Mesenchymal stem cell (in vitro differentiated cells and primary cell): ENCODE measurements around the gene RAD51B.
A peak's percentile ranks its signal among the peaks of the same experiment; 100 is the strongest.

ENCODE experiments used
- DNase-seq: peaks from one replicate; pipeline ENCODE4 v3.0.0-alpha.2; 2013
- H2AFZ ChIP-seq: one replicate; pipeline ENCODE4 v1.6.1; 2013; ENCODE audit warnings: low read depth, mild to moderate bottlenecking, control low read depth, inconsistent platforms, low read length, moderate library complexity
- H2AK5ac ChIP-seq: 2 replicates; pipeline ENCODE4 v1.6.1; 2013; ENCODE audit warnings: low read length, moderate library complexity, mild to moderate bottlenecking, inconsistent platforms; ENCODE audit not compliant: severe bottlenecking
- H2BK120ac ChIP-seq: one replicate; pipeline ENCODE4 v1.6.1; 2013; ENCODE audit warnings: low read depth, mild to moderate bottlenecking, inconsistent platforms, low read length, moderate library complexity
- H2BK12ac ChIP-seq, 2 experiments: one replicate each; pipeline ENCODE4 v1.6.1; 2013; ENCODE audit warnings: inconsistent platforms in 2 of 2, low read length in 2 of 2, mild to moderate bottlenecking in 2 of 2, moderate library complexity in 2 of 2, control low read depth in 1 of 2
- H2BK15ac ChIP-seq: one replicate; pipeline ENCODE4 v1.6.1; 2013; ENCODE audit warnings: mild to moderate bottlenecking, low read depth, inconsistent platforms; ENCODE audit not compliant: poor library complexity, severe bottlenecking
- H2BK5ac ChIP-seq: 2 replicates; pipeline ENCODE4 v1.6.1; 2013; ENCODE audit warnings: low read depth, mild to moderate bottlenecking, low read length, control low read depth, inconsistent platforms; ENCODE audit not compliant: poor library complexity, severe bottlenecking
- H3K14ac ChIP-seq, 2 experiments: one replicate each; pipeline ENCODE4 v1.6.1; 2013; ENCODE audit warnings: inconsistent platforms in 2 of 2, low read length in 2 of 2, control low read depth in 1 of 2, mild to moderate bottlenecking in 1 of 2, moderate library complexity in 1 of 2
- H3K18ac ChIP-seq, 2 experiments: one replicate each; pipeline ENCODE4 v1.6.1; 2013; ENCODE audit warnings: inconsistent platforms in 2 of 2, low read length in 2 of 2, control low read depth in 1 of 2, low read depth in 1 of 2, mild to moderate bottlenecking in 1 of 2
- H3K23ac ChIP-seq, 2 experiments: one replicate each; pipeline ENCODE4 v1.6.1; 2013; ENCODE audit warnings: inconsistent platforms in 2 of 2, low read length in 2 of 2, mild to moderate bottlenecking in 2 of 2, moderate library complexity in 2 of 2, control low read depth in 1 of 2
- H3K27ac ChIP-seq: 2 replicates; pipeline ENCODE4 v1.5.1; 2013; ENCODE audit warnings: mild to moderate bottlenecking, moderate library complexity, low read length, control low read depth, inconsistent platforms; ENCODE audit not compliant: poor library complexity, severe bottlenecking
- H3K27me3 ChIP-seq, 2 experiments: 2 replicates each; pipeline versions ENCODE4 v1.6.1 to v1.7.0; 2013; ENCODE audit warnings: low read length in 2 of 2, mild to moderate bottlenecking in 2 of 2, moderate library complexity in 2 of 2, control low read depth in 1 of 2, inconsistent platforms in 1 of 2; ENCODE audit not compliant: control insufficient read depth in 1 of 2, insufficient read depth in 1 of 2
- H3K36me3 ChIP-seq, 2 experiments: 2 replicates each; pipeline versions ENCODE4 v1.6.1 to v1.7.0; 2013; ENCODE audit warnings: low read length in 2 of 2, control low read depth in 1 of 2, inconsistent platforms in 1 of 2, low read depth in 1 of 2, mild to moderate bottlenecking in 1 of 2; ENCODE audit not compliant: insufficient read depth in 2 of 2, control insufficient read depth in 1 of 2
- H3K4ac ChIP-seq, 2 experiments: one replicate each; pipeline ENCODE4 v1.6.1; 2013; ENCODE audit warnings: inconsistent platforms in 2 of 2, low read length in 2 of 2, mild to moderate bottlenecking in 2 of 2, moderate library complexity in 2 of 2, control low read depth in 1 of 2, low read depth in 1 of 2
- H3K4me1 ChIP-seq: 2 replicates; pipeline ENCODE4 v1.6.1; 2013; ENCODE audit warnings: low read depth, low read length, control low read depth; ENCODE audit not compliant: control insufficient read depth, insufficient read depth
- H3K4me2 ChIP-seq: 2 replicates; pipeline ENCODE4 v1.6.1; 2013; ENCODE audit warnings: low read length, mild to moderate bottlenecking, inconsistent platforms; ENCODE audit not compliant: poor library complexity, severe bottlenecking
- H3K4me3 ChIP-seq, 2 experiments: 2 replicates each; pipeline versions ENCODE4 v1.5.1 to v1.7.0; 2013; ENCODE audit warnings: low read length in 2 of 2, mild to moderate bottlenecking in 2 of 2, control low read depth in 1 of 2, low read depth in 1 of 2; ENCODE audit not compliant: insufficient read depth in 1 of 2
- H3K79me1 ChIP-seq: replicated peaks from 2 replicates; pipeline ENCODE4 v1.6.1; 2013; ENCODE audit warnings: mild to moderate bottlenecking, control low read depth, low read length, inconsistent platforms; ENCODE audit not compliant: poor library complexity, severe bottlenecking
- H3K9ac ChIP-seq: 2 replicates; pipeline ENCODE4 v1.7.0; 2013; ENCODE audit warnings: mild to moderate bottlenecking, low read length, moderate library complexity
- H3K9me3 ChIP-seq: 2 replicates; pipeline ENCODE4 v1.7.0; 2013; ENCODE audit warnings: mild to moderate bottlenecking, low read length; ENCODE audit not compliant: control insufficient read depth
- H4K8ac ChIP-seq: one replicate; pipeline ENCODE4 v1.6.1; 2013; ENCODE audit warnings: inconsistent platforms, mild to moderate bottlenecking, low read length, moderate library complexity
- H4K91ac ChIP-seq: one replicate; pipeline ENCODE4 v1.6.1; 2013; ENCODE audit warnings: mild to moderate bottlenecking, low read length, inconsistent platforms
- WGBS: methylation state at CpG from one replicate; pipeline ENCODE4 v1.1.7; 2013; ENCODE audit warnings: mixed read lengths; 5-methylcytosine and 5-hydroxymethylcytosine counted together

RAD51B gene

DNA sequence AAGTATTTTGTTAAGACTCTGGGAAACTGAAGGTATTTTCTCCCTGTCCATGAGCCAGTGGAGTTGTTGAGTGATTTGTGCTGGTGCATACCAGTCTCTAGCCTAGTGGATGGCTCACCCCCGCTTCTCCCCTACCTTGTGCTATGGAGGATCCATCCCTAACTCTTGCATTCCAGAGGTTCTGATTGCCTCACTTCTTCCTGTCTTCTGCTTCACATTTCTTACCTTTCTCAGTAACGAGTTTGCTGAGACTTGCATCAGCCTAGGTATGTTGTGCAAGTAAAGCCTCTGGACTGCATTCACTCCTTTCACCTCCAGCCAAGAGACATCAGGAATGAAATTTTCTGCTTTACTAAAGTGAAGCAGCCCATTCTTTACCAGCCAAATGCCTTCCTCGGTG is 581.7 kb downstream of the RAD51B start:
- no peak for DNase-seq
- no peak overlapping the region for H2BK12ac ChIP-seq

GRCh38 chr14:68401855-68402254 is 582.3 kb downstream of the RAD51B start:
- Histone ChIP-seq H3K14ac (no peak overlapping the region), H3K23ac (no peak overlapping the region), H3K27ac (no peak overlapping the region), H4K91ac (no peak overlapping the region), H3K4me2 (no peak overlapping the region), H2AFZ (no peak overlapping the region), H2BK15ac (no peak overlapping the region), H3K36me3 (no peaks in the 10 kb centered on the region), H2BK120ac (no peak overlapping the region), H3K4me3 (no peak overlapping the region), H3K79me1 (no peaks in the 10 kb centered on the region), H3K4me1 (peaks cover 4% of the 10 kb centered on the region), H2BK12ac (no peak overlapping the region), H2BK5ac (no peak overlapping the region), H3K18ac (no peak overlapping the region), H2AK5ac (no peak overlapping the region), H4K8ac (no peak overlapping the region), H3K9ac (no peak overlapping the region), H3K4ac (no peak overlapping the region), H3K27me3 (no peaks in the 10 kb centered on the region), H3K9me3 (no peaks in the 10 kb centered on the region)
- DNase-seq = peak; percentile 39
- 84% methylated on average over 4 of the region's 4 CpGs for WGBS

More for the DNA sequence above, 581.7 kb downstream of the RAD51B start:
- Histone ChIP-seq H2BK5ac (no peak overlapping the region), H3K4me1 (peaks cover 4% of the 10 kb centered on the region), H3K23ac (no peak overlapping the region), H3K27ac (no peak overlapping the region), H3K14ac (no peak overlapping the region), H3K79me1 (no peaks in the 10 kb centered on the region), H3K18ac (peak overlapping the region in 1 of 2 experiments; percentile 58), H2BK15ac (no peak overlapping the region), H2AK5ac (peak overlapping the region; percentile 63), H4K8ac (no peak overlapping the region), H3K9ac (no peak overlapping the region), H2AFZ (no peak overlapping the region), H3K27me3 (no peaks in the 10 kb centered on the region), H2BK120ac (no peak overlapping the region), H3K36me3 (no peaks in the 10 kb centered on the region), H3K4me2 (no peak overlapping the region), H3K9me3 (no peaks in the 10 kb centered on the region), H3K4ac (no peak overlapping the region), H4K91ac (no peak overlapping the region), H3K4me3 (no peak overlapping the region)
- WGBS = 90% methylated on average over 2 of the region's 3 CpGs

- H3K27ac ChIP-seq = no peak overlapping the region
- no peak overlapping the region for H2AK5ac ChIP-seq
- no peak overlapping the region for H2BK15ac ChIP-seq
- no peaks in the 10 kb centered on the region for H3K79me1 ChIP-seq
- 90% methylated on average over 5 of the region's 7 CpGs for WGBS
- no peaks in the 10 kb centered on the region for H3K36me3 ChIP-seq
- no peak overlapping the region for H2BK120ac ChIP-seq
- H3K27me3 ChIP-seq = no peaks in the 10 kb centered on the region
- no peak overlapping the region for H3K4me2 ChIP-seq
- no peaks in the 10 kb centered on the region for H3K9me3 ChIP-seq
- peak overlapping the region in 1 of 2 experiments; percentile 54 for H2BK12ac ChIP-seq
- peaks cover 4% of the 10 kb centered on the region for H3K4me1 ChIP-seq
- H2AFZ ChIP-seq = no peak overlapping the region
- no peak overlapping the region for H3K4ac ChIP-seq
- no peak overlapping the region for H3K4me3 ChIP-seq
- no peak overlapping the region for H4K91ac ChIP-seq
- peak overlapping the region in 1 of 2 experiments; percentile 9 for H3K14ac ChIP-seq
- no peak overlapping the region for H3K18ac ChIP-seq
- H2BK5ac ChIP-seq = no peak overlapping the region
- H3K23ac ChIP-seq = no peak overlapping the region
- DNase-seq = no peak
- no peak overlapping the region for H4K8ac ChIP-seq
- peak overlapping the region; percentile 2 for H3K9ac ChIP-seq
Measured at GRCh38 chr14:68402525-68403101, 583.0 kb downstream of the RAD51B start.

DNA sequence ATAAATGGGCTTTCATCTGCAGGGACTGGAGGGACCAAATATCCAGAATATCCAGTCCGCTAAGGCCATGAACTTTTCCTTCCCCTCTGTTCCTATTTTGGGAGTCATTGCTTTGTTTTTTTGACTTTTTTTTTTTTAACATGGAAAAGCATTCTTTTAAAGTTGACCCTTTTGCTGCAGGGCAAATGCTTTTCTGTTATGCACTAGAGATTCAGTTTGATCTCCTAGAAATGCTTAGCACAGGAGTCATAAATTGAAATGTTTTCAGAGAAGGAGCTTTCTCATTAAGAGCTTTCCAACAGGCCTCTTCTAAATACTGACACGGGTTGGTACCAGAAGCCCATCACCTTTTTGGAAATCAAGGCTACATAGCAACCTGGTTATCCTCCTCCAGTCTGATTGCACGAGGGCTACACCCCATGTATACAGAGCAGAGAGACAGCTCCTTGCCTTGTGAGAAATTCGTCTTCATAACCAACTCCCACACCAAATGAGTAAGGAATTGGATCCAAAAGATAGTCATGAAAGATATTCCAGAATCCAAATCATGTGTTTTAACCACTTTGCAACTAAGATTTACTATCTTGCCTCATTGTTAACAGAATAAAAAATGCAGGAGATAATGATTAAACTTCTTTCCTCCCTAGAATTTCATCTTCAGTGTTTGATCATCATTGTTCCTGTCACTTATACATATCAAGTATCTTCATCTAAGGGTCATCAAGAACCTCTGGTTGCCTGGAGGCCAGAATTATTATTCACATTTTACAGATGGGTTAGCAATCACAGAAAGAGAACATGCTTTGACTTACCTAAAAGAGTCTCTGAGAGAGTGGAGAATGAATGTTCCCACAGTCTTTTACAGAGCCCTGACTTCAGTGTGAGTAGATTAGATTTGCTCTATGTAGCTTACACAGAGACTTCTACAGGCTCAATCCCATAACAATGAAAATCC is 583.9 kb downstream of the RAD51B start:
- H2BK5ac ChIP-seq = no peak overlapping the region
- H3K18ac ChIP-seq = peak overlapping the region in 1 of 2 experiments; percentile 28
- no peak overlapping the region for H3K23ac ChIP-seq
- no peak overlapping the region for H3K14ac ChIP-seq
- H4K8ac ChIP-seq = no peak overlapping the region
- H3K4ac ChIP-seq = no peak overlapping the region
- 91% methylated on average over 3 of the region's 4 CpGs for WGBS
- H3K4me3 ChIP-seq = no peak overlapping the region
- H2BK120ac ChIP-seq = no peak overlapping the region
- no peak overlapping the region for H2BK15ac ChIP-seq
- H2AK5ac ChIP-seq = no peak overlapping the region
- no peak overlapping the region for H2AFZ ChIP-seq
- H3K4me2 ChIP-seq = no peak overlapping the region
- no peaks in the 10 kb centered on the region for H3K27me3 ChIP-seq
- no peaks in the 10 kb centered on the region for H3K79me1 ChIP-seq
- peaks cover 1% of the 10 kb centered on the region for H3K4me1 ChIP-seq
- H2BK12ac ChIP-seq = no peak overlapping the region
- no peak overlapping the region for H4K91ac ChIP-seq
- H3K36me3 ChIP-seq = no peaks in the 10 kb centered on the region
- H3K27ac ChIP-seq = no peak overlapping the region
- no peak for DNase-seq
- H3K9me3 ChIP-seq = no peaks in the 10 kb centered on the region
- H3K9ac ChIP-seq = peak overlapping the region; percentile 39
